Stimulated activated naive CD8-positive, alpha-beta T cell treated with anti-CD3 and anti-CD28 coated beads, Interleukin-15, amount 100 ng/mL, for 72 hours (primary cell): Measurements from ENCODE around the gene MACF1.
A peak's percentile ranks its signal among the peaks of the same experiment; 100 is the strongest.
"Not testable (repeated sequence)": the region's sequence is repeated elsewhere in the genome, so short reads cannot be mapped to it uniquely, and the experiment has no call there.

Source experiments
- ATAC-seq: fragments of 150-1000 bp; cut with Tn5 transposase; 2 replicates; pipeline ENCODE4 v1.10.0; 2021; ENCODE audit warnings: mild to moderate bottlenecking, moderate library complexity
- DNase-seq, 2 donors: peaks; one replicate each; pipeline ENCODE4 v3.0.0; 2021 to 2022
- H3K27ac Mint-ChIP-seq, 2 donors: one replicate each; pipeline ENCODE4 v1.8.0; 2022; ENCODE audit warnings: mild to moderate bottlenecking in 2 of 2, mixed read lengths in 2 of 2, moderate library complexity in 2 of 2
- H3K27me3 Mint-ChIP-seq: one replicate; pipeline ENCODE4 v1.8.0; 2022; ENCODE audit warnings: mixed read lengths
- H3K4me1 Mint-ChIP-seq: one replicate; pipeline ENCODE4 v1.8.0; 2022; ENCODE audit warnings: mild to moderate bottlenecking, mixed read lengths
- H3K4me3 Mint-ChIP-seq, 2 donors: one replicate each; pipeline ENCODE4 v1.8.0; 2022; ENCODE audit warnings: mild to moderate bottlenecking in 2 of 2, mixed read lengths in 2 of 2, moderate library complexity in 1 of 2
- H3K9me3 Mint-ChIP-seq, 2 donors: one replicate each; pipeline ENCODE4 v1.8.0; 2022; ENCODE audit warnings: mixed read lengths in 2 of 2

MACF1 gene

GRCh38 chr1:39458991-39459390 lies 254.5 kb downstream of the MACF1 start:
- no peak overlapping the region for H3K4me3 Mint-ChIP-seq
- DNase-seq: no peak
- no peak for ATAC-seq
- no peaks in the 10 kb centered on the region for H3K4me1 Mint-ChIP-seq
- no peaks in the 10 kb centered on the region for H3K27me3 Mint-ChIP-seq
- no peaks in the 10 kb centered on the region for H3K9me3 Mint-ChIP-seq
- no peak overlapping the region for H3K27ac Mint-ChIP-seq

GRCh38 chr1:39462074-39462473 lies 257.6 kb downstream of the MACF1 start:
- H3K27me3 Mint-ChIP-seq: no peaks in the 10 kb centered on the region
- H3K9me3 Mint-ChIP-seq: no peaks in the 10 kb centered on the region
- H3K4me1 Mint-ChIP-seq: peaks cover 13% of the 10 kb centered on the region
- H3K4me3 Mint-ChIP-seq: no peak overlapping the region
- ATAC-seq (no peak), DNase-seq (no peak)
- H3K27ac Mint-ChIP-seq: no peak overlapping the region

- Mint-ChIP-seq H3K9me3 (no peaks in the 10 kb centered on the region), H3K27me3 (no peaks in the 10 kb centered on the region), H3K4me3 (no peak overlapping the region), H3K27ac (peak overlapping the region; percentile 59 to 66), H3K4me1 (peaks cover 13% of the 10 kb centered on the region)
- ATAC-seq: no peak
- DNase-seq: no peak
Observed at GRCh38 chr1:39466413-39467107, 262.1 kb downstream of the MACF1 start.

- not testable (repeated sequence) for H3K4me3 Mint-ChIP-seq, ATAC-seq, DNase-seq
Observed at GRCh38 chr1:39467108-39467720, 262.7 kb downstream of the MACF1 start.

GRCh38 chr1:39469150-39469549 lies 264.7 kb downstream of the MACF1 start:
- Mint-ChIP-seq H3K27me3 (no peaks in the 10 kb centered on the region), H3K27ac (peak overlapping the region; percentile 2 to 55)

More at GRCh38 chr1:39467108-39467720, 262.7 kb downstream of the MACF1 start:
- not testable (repeated sequence) for H3K27me3 Mint-ChIP-seq, H3K9me3 Mint-ChIP-seq
- H3K27ac Mint-ChIP-seq: peak overlapping the region in 1 of 2 donors; percentile 59
- peaks cover 13% of the 10 kb centered on the region for H3K4me1 Mint-ChIP-seq

GRCh38 chr1:39470040-39470439 lies 265.5 kb downstream of the MACF1 start:
- DNase-seq (no peak), ATAC-seq (no peak)
- no peaks in the 10 kb centered on the region for H3K27me3 Mint-ChIP-seq
- no peak overlapping the region for H3K4me3 Mint-ChIP-seq
- peaks cover 13% of the 10 kb centered on the region for H3K4me1 Mint-ChIP-seq
- H3K27ac Mint-ChIP-seq: no peak overlapping the region
- no peaks in the 10 kb centered on the region for H3K9me3 Mint-ChIP-seq

More at GRCh38 chr1:39469150-39469549, 264.7 kb downstream of the MACF1 start:
- no peaks in the 10 kb centered on the region for H3K9me3 Mint-ChIP-seq
- H3K4me1 Mint-ChIP-seq: peaks cover 13% of the 10 kb centered on the region
- H3K4me3 Mint-ChIP-seq: no peak overlapping the region
- ATAC-seq (no peak), DNase-seq (no peak)

GRCh38 chr1:39472826-39473225 lies 268.3 kb downstream of the MACF1 start:
- Mint-ChIP-seq H3K27ac (no peak overlapping the region), H3K9me3 (no peaks in the 10 kb centered on the region), H3K27me3 (no peaks in the 10 kb centered on the region), H3K4me3 (no peak overlapping the region), H3K4me1 (no peaks in the 10 kb centered on the region)
- ATAC-seq: no peak
- no peak for DNase-seq

GRCh38 chr1:39473324-39473723 lies 268.8 kb downstream of the MACF1 start:
- Mint-ChIP-seq H3K4me1 (no peaks in the 10 kb centered on the region), H3K27me3 (no peaks in the 10 kb centered on the region), H3K9me3 (no peaks in the 10 kb centered on the region), H3K27ac (no peak overlapping the region), H3K4me3 (no peak overlapping the region)
- DNase-seq: no peak
- no peak for ATAC-seq

- no peaks in the 10 kb centered on the region for H3K27me3 Mint-ChIP-seq
- DNase-seq (no peak), ATAC-seq (no peak)
- H3K4me1 Mint-ChIP-seq: no peaks in the 10 kb centered on the region
- H3K27ac Mint-ChIP-seq: peak overlapping the region; percentile 49 to 51
- H3K4me3 Mint-ChIP-seq: no peak overlapping the region
- no peaks in the 10 kb centered on the region for H3K9me3 Mint-ChIP-seq
Observed at GRCh38 chr1:39474810-39475209, 270.3 kb downstream of the MACF1 start.

- H3K27me3 Mint-ChIP-seq, H3K4me1 Mint-ChIP-seq, ATAC-seq, H3K9me3 Mint-ChIP-seq, H3K27ac Mint-ChIP-seq, H3K4me3 Mint-ChIP-seq, DNase-seq: not testable (repeated sequence)
Observed at GRCh38 chr1:39475551-39475950, 271.1 kb downstream of the MACF1 start.

GRCh38 chr1:39478126-39478915 lies 273.8 kb downstream of the MACF1 start:
- DNase-seq: no peak
- Mint-ChIP-seq H3K9me3 (no peaks in the 10 kb centered on the region), H3K27ac (no peak overlapping the region), H3K4me3 (no peak overlapping the region), H3K4me1 (no peaks in the 10 kb centered on the region), H3K27me3 (no peaks in the 10 kb centered on the region)
- ATAC-seq: no peak

- no peak for ATAC-seq
- Mint-ChIP-seq H3K27ac (no peak overlapping the region), H3K4me1 (no peaks in the 10 kb centered on the region)
Observed at GRCh38 chr1:39481289-39481688, 276.8 kb downstream of the MACF1 start.

GRCh38 chr1:39483276-39483675 lies 278.8 kb downstream of the MACF1 start:
- H3K4me1 Mint-ChIP-seq: no peaks in the 10 kb centered on the region
- peak overlapping the region in 1 of 2 donors; percentile 87 for H3K27ac Mint-ChIP-seq
- ATAC-seq (no peak), DNase-seq (no peak)
- no peaks in the 10 kb centered on the region for H3K9me3 Mint-ChIP-seq
- no peak overlapping the region for H3K4me3 Mint-ChIP-seq
- no peaks in the 10 kb centered on the region for H3K27me3 Mint-ChIP-seq

More at GRCh38 chr1:39481289-39481688, 276.8 kb downstream of the MACF1 start:
- Mint-ChIP-seq H3K27me3 (no peaks in the 10 kb centered on the region), H3K9me3 (no peaks in the 10 kb centered on the region), H3K4me3 (no peak overlapping the region)
- DNase-seq: no peak

- no peaks in the 10 kb centered on the region for H3K9me3 Mint-ChIP-seq
- no peak for ATAC-seq
- peaks cover 6% of the 10 kb centered on the region for H3K4me1 Mint-ChIP-seq
- DNase-seq: no peak
- peak overlapping the region in 1 of 2 donors; percentile 78 for H3K27ac Mint-ChIP-seq
- no peak overlapping the region for H3K4me3 Mint-ChIP-seq
- H3K27me3 Mint-ChIP-seq: peaks cover under 1% of the 10 kb centered on the region
Observed at GRCh38 chr1:39484564-39484963, 280.1 kb downstream of the MACF1 start.

- H3K9me3 Mint-ChIP-seq: no peaks in the 10 kb centered on the region
- peak overlapping the region in 1 of 2 donors; percentile 59 for H3K27ac Mint-ChIP-seq
- H3K27me3 Mint-ChIP-seq: peaks cover 8% of the 10 kb centered on the region
- DNase-seq: no peak
- peaks cover 12% of the 10 kb centered on the region for H3K4me1 Mint-ChIP-seq
- no peak overlapping the region for H3K4me3 Mint-ChIP-seq
- no peak for ATAC-seq
Observed at GRCh38 chr1:39485046-39485803, 280.7 kb downstream of the MACF1 start.
